ENCODE data around the gene ODAD3.

ODAD3 gene

DNA sequence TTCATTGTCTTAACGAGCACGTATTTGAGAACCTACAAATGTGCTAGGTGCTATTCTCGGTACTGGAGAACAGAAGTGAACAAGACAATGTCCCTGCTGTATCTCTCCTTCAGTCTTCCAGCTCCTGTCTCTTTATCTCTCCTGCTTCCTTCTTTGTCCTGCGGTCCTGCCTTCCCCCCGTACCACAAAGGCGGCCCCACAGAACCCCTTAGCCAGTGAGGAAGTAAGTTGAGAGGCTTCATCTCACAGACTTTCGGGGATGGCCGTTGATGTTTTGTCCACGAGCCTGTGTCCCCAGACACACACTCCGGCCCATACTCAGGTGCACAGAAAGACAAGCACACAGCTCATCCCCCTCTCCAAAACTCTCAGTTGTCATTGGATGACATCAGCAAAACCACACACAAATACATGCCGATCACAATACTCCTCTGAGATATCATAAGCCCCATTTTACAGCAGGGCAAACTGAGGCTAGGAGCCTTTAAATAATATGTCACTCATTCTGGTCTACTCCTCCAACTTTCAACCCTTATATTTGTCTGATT is 61.0 kb downstream of the ODAD3 start:
- no peak for DNase-seq

DNA sequence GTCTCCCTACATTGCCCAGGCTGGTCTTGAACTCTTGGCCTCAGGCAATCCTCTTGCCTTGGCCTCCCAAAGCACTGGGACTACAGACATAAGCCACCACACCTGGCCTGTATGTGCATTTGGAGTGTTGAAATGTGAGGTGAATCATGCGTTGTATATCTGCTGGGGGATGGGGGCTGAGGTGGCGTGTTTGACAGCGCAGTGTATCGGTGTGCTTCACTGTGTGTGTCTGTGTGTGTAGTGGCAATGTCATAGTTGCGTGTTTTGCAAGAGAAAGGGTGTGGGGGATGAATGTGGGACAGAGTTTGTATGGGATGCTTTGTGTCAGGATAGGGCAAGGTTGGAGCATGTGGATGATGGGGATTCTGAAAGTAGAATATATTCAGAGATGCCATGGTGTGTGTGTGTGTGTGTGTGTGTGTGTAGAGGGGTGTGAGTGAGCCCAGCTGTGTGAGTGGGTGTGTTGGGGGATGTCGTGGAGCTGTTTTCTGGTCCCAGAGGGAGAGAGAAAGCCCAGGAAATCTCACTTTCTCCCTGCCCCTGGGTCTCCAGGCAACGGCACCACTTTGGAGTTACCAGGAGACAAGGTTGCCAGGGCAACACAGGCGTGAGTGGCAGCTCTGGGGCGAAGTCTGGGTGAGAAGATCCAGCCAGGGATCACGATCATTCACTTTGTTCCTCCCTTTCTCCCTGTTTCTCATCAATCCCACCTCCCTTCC is 61.6 kb downstream of the ODAD3 start:
- peak; percentile 77 for DNase-seq

DNA sequence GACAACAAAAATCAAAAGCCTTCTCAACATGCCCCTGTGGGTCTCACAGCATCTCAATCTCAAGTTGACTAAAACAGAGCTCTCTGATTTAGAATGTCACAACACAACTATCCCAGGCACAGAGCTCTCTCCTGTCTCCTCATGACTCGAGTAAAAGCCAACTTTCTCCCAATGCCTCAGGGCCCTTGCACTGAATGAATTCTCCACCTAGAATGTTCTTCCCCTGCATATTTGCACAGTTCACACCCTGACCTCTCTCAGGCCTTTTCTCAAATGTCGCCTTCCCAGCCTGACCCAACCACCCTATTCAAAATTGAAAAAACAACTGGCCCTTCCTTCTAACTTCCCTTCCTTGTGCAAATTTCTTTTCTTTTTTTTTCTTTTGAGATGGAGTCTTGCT is 64.2 kb downstream of the ODAD3 start:
- DNase-seq: no peak

All from islet precursor cell (in vitro differentiated cells).